ENCODE measurements around the gene KNOP1. TPM values are rescaled to one million over a fixed set of nuclear protein-coding genes. Genes with fewer than 3 reads are reported as not detected.
A peak's percentile ranks its signal among the peaks of the same experiment; 100 is the strongest.
"Not testable (repeated sequence)": the region's sequence is repeated elsewhere in the genome, so short reads cannot be mapped to it uniquely, and the experiment has no call there.

The KNOP1 gene
- total RNA-seq, 1 donor from 2014 or later, result 14.3 TPM

DNA sequence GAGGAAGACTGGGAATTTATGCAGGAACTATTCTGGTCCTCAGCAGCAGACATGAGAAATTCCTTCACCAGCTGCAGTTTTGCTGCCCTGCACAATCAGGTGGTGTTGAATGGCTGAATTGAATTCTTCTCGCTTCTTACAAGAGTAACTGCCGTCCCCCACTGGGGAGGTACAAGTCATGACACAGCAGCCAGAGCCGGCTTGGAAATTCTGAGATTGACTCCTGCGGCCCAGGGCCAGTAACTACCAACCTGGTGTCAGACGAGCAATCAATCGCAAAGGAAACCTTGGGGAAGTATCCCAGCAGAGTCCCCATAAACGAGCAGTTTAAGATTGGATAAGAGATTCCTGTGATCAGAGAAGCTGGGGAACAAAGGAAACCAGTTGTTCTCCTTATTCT lies 30.7 kb downstream of the KNOP1 start:
- DNase-seq (ENCODE audit: low spot score), result no peak

DNA sequence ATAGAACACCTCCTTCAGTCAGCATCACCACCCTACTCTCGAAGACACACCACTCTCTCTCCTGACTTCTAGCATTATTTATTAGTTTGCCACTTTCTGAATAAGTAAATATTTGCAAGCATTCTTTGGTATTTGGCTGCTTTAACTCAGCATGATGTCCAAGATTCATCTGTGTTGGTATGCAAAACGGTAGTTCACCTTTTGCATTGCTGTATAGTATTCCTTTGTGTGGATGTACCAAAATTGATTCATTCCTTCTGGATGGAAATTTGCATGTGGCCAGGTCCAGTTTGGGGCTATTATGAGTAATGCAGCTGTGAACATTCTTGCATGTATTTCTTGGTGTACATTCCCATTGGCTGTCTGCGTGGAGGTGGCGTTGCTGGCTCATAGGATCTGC lies 32.9 kb downstream of the KNOP1 start:
- no peak for DNase-seq (ENCODE audit: low spot score)

- DNase-seq (ENCODE audit: low spot score), result no peak
These were observed 34.4 kb downstream of the KNOP1 start for GRCh38 chr16:19683453-19684236.

DNA sequence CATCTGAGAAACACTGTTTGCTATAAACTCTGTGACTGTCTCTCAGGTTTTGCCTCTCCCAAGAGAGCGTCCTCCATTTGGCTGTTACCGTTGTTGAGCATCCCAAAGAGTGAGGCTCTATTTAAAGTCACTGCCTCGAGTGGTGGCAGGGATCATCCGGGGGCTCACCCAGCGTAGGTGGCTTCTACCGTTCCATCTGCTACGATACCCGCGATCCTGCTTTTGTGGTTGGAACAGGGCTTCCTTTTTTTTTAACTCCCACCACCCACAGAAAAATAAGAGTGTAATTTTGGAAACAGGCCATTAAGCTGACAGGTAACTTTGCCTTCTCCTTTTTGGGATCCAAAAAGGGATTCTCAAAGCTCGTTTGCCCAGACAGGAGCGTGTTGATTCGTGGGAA lies 36.4 kb downstream of the KNOP1 start:
- no peak for DNase-seq (ENCODE audit: low spot score)

DNA sequence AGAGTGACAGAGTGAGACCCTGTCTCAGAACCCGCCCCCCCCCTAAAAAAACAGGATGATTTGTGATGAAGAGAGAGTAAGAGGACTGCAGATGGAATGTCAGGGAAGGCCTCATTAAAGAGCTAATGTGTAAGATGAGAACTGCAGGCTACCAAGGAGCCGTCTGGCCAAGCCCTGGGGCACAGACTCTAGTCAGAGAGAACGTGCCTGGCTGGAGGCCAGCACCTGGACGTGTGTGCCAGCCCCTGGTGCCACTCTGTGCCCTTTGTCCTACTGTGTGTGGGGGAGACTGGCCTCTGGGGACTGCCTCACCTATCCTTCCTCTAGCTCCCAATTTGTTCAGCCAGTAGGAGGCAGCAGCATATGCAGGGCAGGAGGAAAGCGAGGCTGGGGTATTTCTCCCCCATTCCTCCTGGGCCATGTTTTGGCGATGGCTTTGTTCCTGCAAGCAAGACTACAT lies 37.1 kb downstream of the KNOP1 start:
- DNase-seq (ENCODE audit: low spot score), result no peak

GRCh38 chr16:19679281-19679680 lies 38.7 kb downstream of the KNOP1 start:
- not testable (repeated sequence) for DNase-seq (ENCODE audit: low spot score)

DNA sequence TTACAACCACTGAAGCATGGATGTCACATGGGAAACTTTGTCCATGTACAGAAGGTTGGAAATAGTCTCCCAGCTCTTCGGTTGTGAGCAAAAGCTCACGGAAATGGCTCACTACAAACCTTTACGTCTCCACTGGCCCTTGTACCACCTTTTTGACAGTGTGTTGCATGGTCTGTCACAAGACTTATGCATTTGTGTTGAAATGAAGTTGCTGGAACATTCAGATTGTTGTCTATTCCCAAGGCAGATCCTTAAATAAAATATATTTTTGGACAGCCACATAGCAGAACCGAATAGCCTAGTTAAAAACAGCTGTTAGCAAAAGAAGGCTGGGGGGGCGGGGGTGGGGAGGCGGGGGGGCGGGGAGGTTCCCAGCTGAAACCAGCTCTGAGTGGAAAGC lies 39.2 kb downstream of the KNOP1 start:
- no peak for DNase-seq (ENCODE audit: low spot score)

- peak; percentile 53 for DNase-seq (ENCODE audit: low spot score)
These were observed 40.6 kb downstream of the KNOP1 start for GRCh38 chr16:19677402-19677801.

GRCh38 chr16:19674485-19674884 lies 43.5 kb downstream of the KNOP1 start:
- no peak for DNase-seq (ENCODE audit: low spot score)

DNA sequence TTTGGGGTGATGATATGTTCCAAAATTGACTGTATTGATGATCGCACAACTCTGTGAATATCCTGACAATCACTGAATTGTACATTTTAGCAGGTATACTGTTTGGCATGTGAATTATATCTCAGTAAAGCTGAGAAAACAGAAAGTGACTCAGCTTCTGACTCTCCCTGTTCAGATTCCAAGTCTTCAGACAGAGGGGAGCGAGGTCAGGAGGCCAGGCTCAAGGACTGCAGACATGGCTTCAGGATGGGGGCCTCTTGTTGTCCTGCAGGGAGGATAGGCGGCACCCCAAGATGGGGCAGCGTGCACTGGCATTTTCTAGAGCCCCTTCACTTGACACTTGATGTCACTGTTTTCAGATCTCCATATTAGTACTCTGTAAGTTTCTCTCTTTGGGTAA lies 45.6 kb downstream of the KNOP1 start:
- DNase-seq (ENCODE audit: low spot score), result peak; percentile 71

- DNase-seq (ENCODE audit: low spot score), result no peak
These were observed 51.5 kb downstream of the KNOP1 start for GRCh38 chr16:19666477-19666876.

DNA sequence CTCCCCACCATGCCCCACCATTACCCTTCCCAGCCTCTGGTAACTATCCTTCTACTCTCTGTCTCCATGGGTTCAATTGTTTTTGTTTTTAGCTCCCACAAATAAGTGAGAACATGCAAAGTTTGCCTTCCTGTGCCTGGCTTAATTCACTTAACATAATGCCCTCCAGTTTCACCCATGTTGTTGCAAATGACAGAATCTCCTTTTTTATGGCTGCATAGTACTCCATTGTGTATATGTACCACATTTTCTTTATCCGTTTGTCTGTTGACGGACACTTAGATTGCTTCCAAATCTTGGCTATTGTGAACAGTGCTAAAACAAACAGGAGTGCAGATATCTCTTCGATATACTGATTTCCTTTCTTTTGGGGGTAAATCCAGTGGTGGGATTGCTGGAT lies 52.7 kb downstream of the KNOP1 start:
- DNase-seq (ENCODE audit: low spot score), result not testable (repeated sequence)

DNA sequence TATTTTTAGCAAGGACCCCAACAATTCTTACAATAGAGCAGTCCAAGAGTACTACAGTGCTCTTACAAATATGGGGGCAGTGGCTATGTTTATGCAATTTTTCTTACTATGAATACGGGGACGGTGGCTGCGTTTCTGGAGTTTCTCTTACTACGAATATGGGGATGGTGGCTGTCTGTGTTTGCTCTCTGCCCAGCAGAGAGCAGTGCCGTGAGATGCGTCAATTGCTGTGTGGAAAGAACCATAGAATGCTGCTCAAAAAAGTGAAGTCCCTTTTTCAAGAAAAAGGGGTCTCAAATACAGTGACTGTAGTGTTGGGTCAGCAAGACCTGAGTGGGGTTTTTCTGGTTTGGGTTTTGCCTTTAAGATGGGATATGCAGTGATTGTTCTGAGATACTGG lies 53.9 kb downstream of the KNOP1 start:
- no peak for DNase-seq (ENCODE audit: low spot score)

- DNase-seq (ENCODE audit: low spot score), result no peak
These were observed 55.7 kb downstream of the KNOP1 start for GRCh38 chr16:19662351-19662750.

- DNase-seq (ENCODE audit: low spot score), result no peak
These were observed 57.6 kb downstream of the KNOP1 start for GRCh38 chr16:19660432-19660831.

DNA sequence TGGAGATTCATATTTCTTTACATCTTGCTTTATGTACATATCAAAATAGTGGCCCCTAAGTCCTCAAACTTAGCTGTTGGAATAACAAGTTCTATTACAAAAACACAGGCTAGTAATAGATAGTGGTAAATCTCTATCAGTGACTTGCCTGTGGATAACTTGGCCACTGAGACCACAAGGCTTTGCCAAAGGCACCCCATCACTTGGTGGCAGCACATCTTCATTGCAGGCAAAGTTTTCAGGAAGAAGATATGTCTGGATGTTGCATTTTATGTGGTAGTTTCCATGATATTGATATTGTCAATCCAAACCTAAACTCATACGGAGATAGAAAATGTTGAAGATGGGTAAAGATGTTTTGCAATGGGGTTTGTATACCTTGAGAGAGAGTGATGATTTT lies 58.5 kb downstream of the KNOP1 start:
- no peak for DNase-seq (ENCODE audit: low spot score)

DNA sequence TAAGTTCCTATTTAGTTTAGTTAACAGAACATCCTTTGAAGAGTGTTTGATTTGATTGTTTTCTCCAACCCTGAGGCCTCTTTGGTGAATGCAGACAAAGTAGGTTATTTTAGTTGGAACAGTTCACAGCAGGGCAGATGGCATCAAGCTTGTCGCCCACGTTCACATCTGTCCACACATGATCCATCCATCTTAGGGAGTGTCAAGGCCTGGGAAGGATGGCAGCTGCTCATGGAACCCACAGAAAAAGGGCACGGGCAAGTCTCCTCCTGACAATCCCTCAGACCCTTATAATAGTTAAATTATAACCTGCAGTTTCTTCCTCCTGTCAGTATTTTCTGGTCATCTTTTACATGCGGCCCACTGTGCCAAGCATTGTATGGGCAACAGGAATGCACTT lies 60.2 kb downstream of the KNOP1 start:
- DNase-seq (ENCODE audit: low spot score), result no peak

- no peak for DNase-seq (ENCODE audit: low spot score)
These were observed 62.7 kb downstream of the KNOP1 start for GRCh38 chr16:19655242-19655777.

GRCh38 chr16:19654147-19654546 lies 63.9 kb downstream of the KNOP1 start:
- no peak for DNase-seq (ENCODE audit: low spot score)
